H9 (cell line): Measurements from ENCODE around the gene ARHGEF10L. TPM values are rescaled to one million over a fixed set of nuclear protein-coding genes. Genes with fewer than 3 reads are reported as not detected.

Experiments
- DNase-seq: peaks from one replicate; pipeline ENCODE4 v3.0.0-alpha.2; 2017
- H2AFZ ChIP-seq: one replicate; pipeline ENCODE4 v1.6.1; 2013; ENCODE audit warnings: mild to moderate bottlenecking, low read length, control low read depth, moderate library complexity
- H2AK5ac ChIP-seq: 2 replicates; pipeline ENCODE4 v1.6.1; 2013; ENCODE audit warnings: low read length, control low read depth, mixed read lengths; ENCODE audit not compliant: insufficient read length
- H2BK120ac ChIP-seq: one replicate; pipeline ENCODE4 v1.6.1; 2013; ENCODE audit warnings: low read depth, mild to moderate bottlenecking, low read length, control low read depth, inconsistent platforms; ENCODE audit not compliant: poor library complexity, severe bottlenecking
- H2BK12ac ChIP-seq: 2 replicates; pipeline ENCODE4 v1.6.1; 2013; ENCODE audit warnings: low read length, control low read depth, mixed read lengths, low read depth; ENCODE audit not compliant: insufficient read length
- H2BK15ac ChIP-seq: 2 replicates; pipeline ENCODE4 v1.6.1; 2013; ENCODE audit warnings: low read depth, low read length, control low read depth
- H2BK20ac ChIP-seq: one replicate; pipeline ENCODE4 v1.6.1; 2013; ENCODE audit warnings: low read depth, mild to moderate bottlenecking, low read length, control low read depth, inconsistent platforms; ENCODE audit not compliant: poor library complexity, severe bottlenecking
- H2BK5ac ChIP-seq: 2 replicates; pipeline ENCODE4 v1.6.1; 2013; ENCODE audit warnings: low read length, control low read depth, mixed read lengths; ENCODE audit not compliant: insufficient read length
- H3K14ac ChIP-seq: 2 replicates; pipeline ENCODE4 v1.6.1; 2013; ENCODE audit warnings: low read length, control low read depth; ENCODE audit not compliant: insufficient read depth
- H3K18ac ChIP-seq: 2 replicates; pipeline ENCODE4 v1.6.1; 2013; ENCODE audit warnings: low read depth, mild to moderate bottlenecking, mixed read lengths, low read length, control low read depth; ENCODE audit not compliant: insufficient read length
- H3K23ac ChIP-seq: 2 replicates; pipeline ENCODE4 v1.6.1; 2013; ENCODE audit warnings: low read length, control low read depth, mixed read lengths, low read depth; ENCODE audit not compliant: insufficient read length
- H3K23me2 ChIP-seq: 2 replicates; pipeline ENCODE4 v1.6.1; 2013; ENCODE audit warnings: low read depth, mild to moderate bottlenecking, mixed read lengths, low read length, control low read depth; ENCODE audit not compliant: insufficient read length, poor library complexity, severe bottlenecking
- H3K27ac ChIP-seq: 2 replicates; pipeline ENCODE4 v1.5.1; 2013; ENCODE audit warnings: low read length, control low read depth, mixed read lengths, low read depth; ENCODE audit not compliant: insufficient read length
- H3K27me3 ChIP-seq: 2 replicates; pipeline ENCODE4 v1.6.1; 2013; ENCODE audit warnings: low read length, control low read depth, inconsistent platforms; ENCODE audit not compliant: insufficient read depth
- H3K4ac ChIP-seq: 2 replicates; pipeline ENCODE4 v1.6.1; 2013; ENCODE audit warnings: low read depth, mild to moderate bottlenecking, control low read depth, inconsistent platforms, low read length, moderate library complexity
- H3K4me1 ChIP-seq: 2 replicates; pipeline ENCODE4 v1.6.1; 2013; ENCODE audit warnings: low read length, control low read depth, inconsistent platforms; ENCODE audit not compliant: insufficient read depth
- H3K4me2 ChIP-seq: 2 replicates; pipeline ENCODE4 v1.6.1; 2013; ENCODE audit warnings: low read length, control low read depth, mixed read lengths; ENCODE audit not compliant: insufficient read length, insufficient read depth
- H3K56ac ChIP-seq: 2 replicates; pipeline ENCODE4 v1.6.1; 2013; ENCODE audit warnings: low read depth, mild to moderate bottlenecking, mixed read lengths, low read length, control low read depth; ENCODE audit not compliant: insufficient read length
- H3K79me1 ChIP-seq: 2 replicates; pipeline ENCODE4 v1.6.1; 2013; ENCODE audit warnings: low read depth, mild to moderate bottlenecking, moderate library complexity, low read length, control low read depth, inconsistent platforms; ENCODE audit not compliant: insufficient read depth, poor library complexity, severe bottlenecking
- H3K79me2 ChIP-seq: 2 replicates; pipeline ENCODE4 v1.6.1; 2013; ENCODE audit warnings: low read length, control low read depth, inconsistent platforms; ENCODE audit not compliant: insufficient read depth
- H3K9ac ChIP-seq: 2 replicates; pipeline ENCODE4 v1.6.1; 2013; ENCODE audit warnings: low read length, control low read depth, mixed read lengths; ENCODE audit not compliant: insufficient read length; ENCODE audit errors: extremely low read depth
- H3K9me3 ChIP-seq: one replicate; pipeline ENCODE4 v1.6.1; 2013; ENCODE audit warnings: low read depth, low read length, inconsistent platforms; ENCODE audit not compliant: control insufficient read depth
- H3T11ph ChIP-seq: one replicate; pipeline ENCODE4 v1.6.1; 2013; ENCODE audit warnings: mild to moderate bottlenecking, low read length, control low read depth, inconsistent platforms
- H4K20me1 ChIP-seq: one replicate; pipeline ENCODE4 v1.6.1; 2013; ENCODE audit not compliant: control insufficient read depth, insufficient read length, insufficient read depth
- H4K5ac ChIP-seq: 2 replicates; pipeline ENCODE4 v1.6.1; 2013; ENCODE audit warnings: low read depth, mild to moderate bottlenecking, mixed read lengths, low read length, control low read depth; ENCODE audit not compliant: insufficient read length
- H4K8ac ChIP-seq: replicated peaks from 2 replicates; pipeline ENCODE4 v1.6.1; 2013; ENCODE audit warnings: low read length, control low read depth, mixed read lengths, low read depth; ENCODE audit not compliant: insufficient read length
- H4K91ac ChIP-seq: 2 replicates; pipeline ENCODE4 v1.6.1; 2013; ENCODE audit warnings: low read depth, mild to moderate bottlenecking, moderate library complexity, mixed read lengths, low read length, control low read depth; ENCODE audit not compliant: insufficient read length
- H3K27ac Mint-ChIP-seq, 3 experiments: 2 replicates in 2 of 3; 3 replicates in 1 of 3; pipeline ENCODE4 v1.8.0; 2020 to 2021; ENCODE audit warnings: mixed read lengths in 3 of 3, mild to moderate bottlenecking in 1 of 3, moderate library complexity in 1 of 3
- H3K27me3 Mint-ChIP-seq: 2 replicates; pipeline ENCODE4 v1.8.0; 2021; ENCODE audit warnings: low read depth, mild to moderate bottlenecking, moderate library complexity, mixed read lengths
- H3K36me3 Mint-ChIP-seq, 3 experiments: 2 replicates in 2 of 3; 3 replicates in 1 of 3; pipeline ENCODE4 v1.8.0; 2020 to 2021; ENCODE audit warnings: low read depth in 3 of 3, mixed read lengths in 3 of 3; ENCODE audit not compliant: insufficient read depth in 1 of 3
- H3K4me1 Mint-ChIP-seq, 2 experiments: 2 replicates each; pipeline ENCODE4 v1.8.0; 2020; ENCODE audit warnings: mixed read lengths in 2 of 2
- H3K4me3 Mint-ChIP-seq, 2 experiments: 2 replicates in 1 of 2; 3 replicates in 1 of 2; pipeline ENCODE4 v1.8.0; 2020 to 2021; ENCODE audit warnings: mild to moderate bottlenecking in 2 of 2, mixed read lengths in 2 of 2, moderate library complexity in 1 of 2
- H3K9me3 Mint-ChIP-seq, 2 experiments: 2 replicates in 1 of 2; 3 replicates in 1 of 2; pipeline ENCODE4 v1.8.0; 2020; ENCODE audit warnings: mild to moderate bottlenecking in 2 of 2, mixed read lengths in 2 of 2, moderate library complexity in 1 of 2
- WGBS: extraction: QIAGEN DNeasy Blood & Tissue Kit; methylation state at CpG from one replicate; pipeline ENCODE4 v1.1.7; 2013; ENCODE audit warnings: missing lambda C conversion rate, low lambda C conversion rate, mixed read lengths; ENCODE audit not compliant: insufficient read length; ENCODE audit errors: extremely low coverage; 5-methylcytosine and 5-hydroxymethylcytosine counted together
- total RNA-seq: library from RNA; stranded (reverse); gene quantifications from 2 replicates; pipeline ENCODE4 v1.2.1, GENCODE V29; 2021
- TF ChIP-seq, protein P1 (sequence below): fragments of 200-600 bp; sonication (generic); conservative IDR thresholded peaks from 3 replicates; pipeline ENCODE4 v1.8.0; 2021; ENCODE audit warnings: antibody characterized with exemption, mild to moderate bottlenecking

The ARHGEF10L gene
- total RNA-seq, 1 experiment from 2014 or later, result 20.2 TPM

DNA sequence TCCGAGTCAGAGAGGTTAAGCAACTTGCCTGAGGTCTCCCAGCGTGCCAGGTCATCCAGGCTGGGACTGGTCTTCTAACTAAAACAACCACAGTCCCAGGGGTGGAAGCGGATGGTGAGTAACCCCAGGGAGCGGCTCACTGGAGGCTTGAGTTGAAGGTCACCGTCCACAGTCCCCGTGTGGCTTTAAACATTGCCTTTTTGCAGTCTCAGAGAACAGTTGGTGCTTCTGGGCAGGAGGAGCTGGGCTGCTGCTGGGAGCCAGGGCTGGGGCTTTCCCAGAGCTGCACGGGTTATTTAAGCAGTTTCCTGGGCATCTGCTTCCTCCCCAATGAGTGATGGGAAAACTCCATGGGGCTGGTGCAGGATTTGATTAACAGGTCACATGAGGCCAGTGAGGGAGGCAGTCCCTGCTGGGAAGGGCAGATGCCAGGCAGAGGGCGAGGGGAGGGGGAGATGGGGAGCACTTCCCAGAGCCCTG, 12.3 kb downstream of the ARHGEF10L start:
- peaks cover 67 to 87% of the 10 kb centered on the region in 2 experiments for H3K4me1 Mint-ChIP-seq
- Histone ChIP-seq H2BK15ac (no peak overlapping the region), H3K18ac (no peak overlapping the region), H3K14ac (no peak overlapping the region), H3K9me3 (no peaks in the 10 kb centered on the region), H4K5ac (no peak overlapping the region), H2BK5ac (no peak overlapping the region), H3K27me3 (no peaks in the 10 kb centered on the region), H3K9ac (no peak overlapping the region), H4K20me1 (no peaks in the 10 kb centered on the region), H3K23ac (no peak overlapping the region), H3K4me2 (no peak overlapping the region), H2BK20ac (no peak overlapping the region), H4K8ac (no peak overlapping the region), H4K91ac (no peak overlapping the region), H3K4ac (no peak overlapping the region), H3K27ac (no peak overlapping the region), H3K23me2 (no peaks in the 10 kb centered on the region), H2AK5ac (no peak overlapping the region), H2BK12ac (no peak overlapping the region), H3K4me1 (peaks cover 28% of the 10 kb centered on the region; the same call in 1 of the 2 replicates), H3T11ph (no peak overlapping the region), H3K56ac (no peak overlapping the region), H2BK120ac (no peak overlapping the region), H2AFZ (no peak overlapping the region), H3K79me2 (peaks cover 7% of the 10 kb centered on the region; the same call in 1 of the 2 replicates), H3K79me1 (peaks cover 3% of the 10 kb centered on the region)
- DNase-seq, result no peak
- WGBS, result no CpG with 5 or more reads among the region's 8 CpGs
- peaks cover 0 to 9% (median 3%) of the 10 kb centered on the region in 3 experiments; a peak in 2 of 7 replicates for H3K36me3 Mint-ChIP-seq
- peak overlapping the region; percentile 15 to 66; a peak in 3 of 5 replicates for H3K4me3 Mint-ChIP-seq
- H3K9me3 Mint-ChIP-seq, result no peaks in the 10 kb centered on the region
- no peaks in the 10 kb centered on the region for H3K27me3 Mint-ChIP-seq
- TF ChIP-seq, protein P1, sequence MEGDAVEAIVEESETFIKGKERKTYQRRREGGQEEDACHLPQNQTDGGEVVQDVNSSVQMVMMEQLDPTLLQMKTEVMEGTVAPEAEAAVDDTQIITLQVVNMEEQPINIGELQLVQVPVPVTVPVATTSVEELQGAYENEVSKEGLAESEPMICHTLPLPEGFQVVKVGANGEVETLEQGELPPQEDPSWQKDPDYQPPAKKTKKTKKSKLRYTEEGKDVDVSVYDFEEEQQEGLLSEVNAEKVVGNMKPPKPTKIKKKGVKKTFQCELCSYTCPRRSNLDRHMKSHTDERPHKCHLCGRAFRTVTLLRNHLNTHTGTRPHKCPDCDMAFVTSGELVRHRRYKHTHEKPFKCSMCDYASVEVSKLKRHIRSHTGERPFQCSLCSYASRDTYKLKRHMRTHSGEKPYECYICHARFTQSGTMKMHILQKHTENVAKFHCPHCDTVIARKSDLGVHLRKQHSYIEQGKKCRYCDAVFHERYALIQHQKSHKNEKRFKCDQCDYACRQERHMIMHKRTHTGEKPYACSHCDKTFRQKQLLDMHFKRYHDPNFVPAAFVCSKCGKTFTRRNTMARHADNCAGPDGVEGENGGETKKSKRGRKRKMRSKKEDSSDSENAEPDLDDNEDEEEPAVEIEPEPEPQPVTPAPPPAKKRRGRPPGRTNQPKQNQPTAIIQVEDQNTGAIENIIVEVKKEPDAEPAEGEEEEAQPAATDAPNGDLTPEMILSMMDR, result no peak
- H3K27ac Mint-ChIP-seq, result peak overlapping the region; percentile 45 to 92 (median 70); a peak in 5 of 7 replicates
